Dermis microvascular lymphatic vessel endothelial cell (primary cell): ENCODE results near the gene GPRIN2. TPM values are rescaled to one million over a fixed set of nuclear protein-coding genes. Genes with fewer than 3 reads are reported as not detected.

ENCODE experiments used
- DNase-seq, 2 donors: peaks; one replicate each; pipeline versions ENCODE4 v3.0.0 to v3.0.0-alpha.2; 2010; ENCODE audit warnings: low read depth in 2 of 2
- total RNA-seq: library from RNA; depleted of rRNA; stranded (reverse); fragments of >200 nt; gene quantifications from 2 replicates; pipeline ENCODE4 v1.2.1, GENCODE V29; 2014

The GPRIN2 gene
- total RNA-seq, 1 donor from 2014 or later = not detected

DNA sequence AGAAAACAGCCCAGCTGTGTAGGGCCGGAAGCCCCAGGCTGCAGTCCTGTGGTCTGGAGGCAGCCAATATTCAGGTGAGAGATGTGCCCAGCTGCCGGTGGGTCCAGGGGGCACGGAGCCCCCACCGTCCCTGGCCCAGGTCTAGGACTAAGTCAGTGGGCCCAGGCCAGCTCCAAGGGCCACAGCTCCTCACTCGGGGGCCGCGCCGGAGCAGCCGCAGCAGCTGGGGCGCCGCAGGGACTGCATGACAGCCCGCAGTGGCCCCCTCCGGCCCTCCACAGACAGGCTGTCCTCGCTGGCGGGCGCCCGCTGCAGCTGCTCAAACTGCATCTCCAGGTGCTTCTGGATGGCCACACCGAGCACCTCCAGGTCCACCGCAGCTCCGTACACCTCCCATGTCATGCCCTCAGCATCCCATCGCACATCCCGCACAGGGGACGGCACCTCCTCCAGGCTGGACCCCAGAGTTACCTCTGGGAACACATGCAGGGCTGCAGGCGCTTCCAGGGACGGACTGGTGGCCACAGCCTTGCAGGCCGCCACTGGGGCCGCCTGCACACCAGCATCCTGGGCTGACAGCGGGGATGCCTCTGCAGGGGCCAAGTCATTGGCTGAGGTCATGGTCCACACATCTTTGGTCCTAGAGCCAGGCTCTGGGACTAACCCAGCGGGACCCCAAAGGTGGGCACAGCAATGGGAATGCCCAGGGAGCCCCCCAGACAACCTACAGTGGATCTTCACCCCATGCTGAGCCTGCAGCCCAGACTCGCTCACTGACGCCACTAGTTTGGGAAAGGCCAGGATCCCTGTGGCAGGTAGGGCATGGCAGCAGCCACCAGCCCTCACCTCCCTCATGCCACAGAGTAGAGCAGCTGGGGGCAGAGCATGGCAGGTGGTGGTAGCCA lies 7.0 kb downstream of the GPRIN2 start:
- DNase-seq = no peak

- no peak for DNase-seq
These were observed 7.9 kb downstream of the GPRIN2 start for GRCh38 chr10:46548498-46549090.

DNA sequence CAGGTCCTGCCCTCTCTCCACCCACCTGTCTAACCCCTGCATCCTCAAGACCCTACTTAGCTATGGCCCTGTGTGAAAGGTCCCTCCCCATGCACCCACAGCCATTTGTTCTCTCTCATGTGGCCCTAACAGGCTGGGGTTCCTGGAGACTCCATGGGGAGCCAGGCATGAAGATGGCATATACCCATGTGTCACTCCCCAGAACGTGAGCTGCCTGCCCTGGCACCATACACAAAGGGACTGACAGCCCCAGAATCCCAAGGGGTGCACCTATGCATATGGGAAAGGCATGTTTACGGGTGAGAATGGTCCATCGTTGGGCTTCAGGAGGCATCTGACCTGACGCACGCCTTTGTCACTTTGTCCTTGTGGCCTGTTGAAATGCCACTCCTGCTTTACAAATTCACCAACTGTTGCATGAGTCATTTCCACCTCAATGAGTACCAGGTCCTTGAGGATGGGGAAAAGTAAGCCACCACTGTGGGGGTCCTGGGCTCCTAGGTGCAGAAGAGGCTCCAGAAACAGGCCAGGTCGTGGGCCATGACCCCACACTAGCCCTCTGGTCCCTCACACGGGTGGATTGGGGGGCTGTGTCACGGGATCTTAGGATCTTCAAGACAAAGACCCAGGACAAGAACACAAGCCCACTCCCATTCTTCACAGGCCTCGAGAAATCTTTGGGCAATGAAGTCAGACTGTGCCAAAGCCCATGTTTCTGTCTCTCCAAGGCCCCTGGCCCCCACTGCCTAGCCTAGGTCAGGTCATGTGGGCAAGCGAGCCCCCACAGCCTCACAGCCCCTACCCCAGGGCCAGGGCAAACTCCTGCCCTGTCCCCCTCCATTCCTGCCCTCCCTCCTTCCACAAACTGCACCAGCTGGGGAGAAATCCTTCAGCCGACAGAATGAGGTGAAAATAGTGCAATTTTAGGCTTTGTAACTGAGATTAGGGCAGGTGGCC lies 8.6 kb downstream of the GPRIN2 start:
- no peak for DNase-seq

GRCh38 chr10:46546591-46547540 lies 9.6 kb downstream of the GPRIN2 start:
- no peak for DNase-seq

DNA sequence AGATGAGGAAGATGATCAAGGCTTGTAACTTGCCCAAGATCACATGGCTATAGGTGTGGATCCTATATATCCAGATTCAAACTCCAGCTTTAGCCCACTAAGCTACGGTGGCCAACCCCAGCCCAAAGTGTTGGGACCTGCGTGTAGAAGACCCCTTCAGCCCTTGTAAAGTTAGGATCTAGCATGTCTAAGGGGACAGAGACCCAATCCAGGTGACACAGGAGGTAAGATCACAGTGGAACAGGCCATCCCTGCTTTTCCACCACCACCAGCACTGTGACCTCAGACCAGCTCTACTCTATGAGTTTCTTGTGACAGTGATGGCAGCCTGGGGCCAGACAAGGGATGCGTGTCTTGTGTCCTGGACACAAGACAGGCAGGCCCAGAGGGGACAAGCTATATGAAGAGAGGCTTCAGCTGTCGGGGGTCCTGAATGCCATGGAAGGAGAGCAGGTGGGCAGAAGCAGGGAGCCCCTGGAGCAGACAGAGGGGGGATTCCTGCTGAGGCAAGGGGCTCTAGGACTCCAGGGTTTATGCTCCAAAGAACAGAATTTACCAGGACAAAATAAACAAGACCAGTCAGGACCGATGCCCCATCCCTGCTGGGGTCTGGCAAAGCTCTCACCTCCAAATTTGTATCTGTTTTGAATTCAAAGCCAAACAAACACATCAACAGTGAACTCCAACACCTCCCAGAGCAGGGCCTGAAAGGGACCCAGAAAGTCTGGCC lies 10.4 kb downstream of the GPRIN2 start:
- no peak for DNase-seq

- no peak for DNase-seq
These were observed 11.3 kb downstream of the GPRIN2 start for GRCh38 chr10:46544989-46545791.

- no peak for DNase-seq
These were observed 12.7 kb downstream of the GPRIN2 start for GRCh38 chr10:46543466-46544377.

GRCh38 chr10:46542567-46543465 lies 13.6 kb downstream of the GPRIN2 start:
- DNase-seq = no peak

- DNase-seq = no peak
These were observed 14.5 kb downstream of the GPRIN2 start for GRCh38 chr10:46541735-46542566.

DNA sequence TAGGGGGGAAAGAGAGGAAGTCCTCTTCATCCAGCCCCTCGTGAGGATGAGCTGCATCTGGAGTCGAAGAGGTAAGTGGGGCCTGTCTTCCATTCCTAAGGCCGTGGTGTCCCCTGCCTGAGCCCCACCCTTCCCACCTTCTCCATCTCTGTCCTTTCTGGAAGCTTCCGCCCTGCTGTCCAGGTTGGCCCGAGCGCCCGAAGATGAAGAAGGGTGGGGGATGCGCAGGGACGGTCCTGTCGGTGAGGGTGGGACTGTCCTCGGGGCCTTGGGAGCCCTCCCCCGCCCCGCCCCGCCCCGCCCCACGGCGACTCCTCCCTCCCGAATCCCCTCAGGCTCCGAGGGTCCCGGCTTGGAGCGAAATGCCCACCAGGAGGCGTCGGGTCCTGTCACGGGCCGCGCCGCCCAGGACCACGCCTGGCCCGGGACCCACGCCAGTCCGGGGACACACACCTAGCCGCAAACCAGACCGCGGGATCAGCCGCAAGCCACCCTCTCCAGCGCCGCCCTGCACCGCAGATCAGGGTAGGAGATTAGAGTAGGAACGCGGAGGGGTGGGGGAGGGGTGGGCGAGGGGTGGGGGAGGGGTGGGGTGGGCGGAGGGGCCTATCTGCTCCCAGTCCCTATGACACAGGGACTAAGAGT lies 15.3 kb downstream of the GPRIN2 start:
- DNase-seq = no peak

GRCh38 chr10:46540412-46541016 lies 15.9 kb downstream of the GPRIN2 start:
- DNase-seq = no peak

DNA sequence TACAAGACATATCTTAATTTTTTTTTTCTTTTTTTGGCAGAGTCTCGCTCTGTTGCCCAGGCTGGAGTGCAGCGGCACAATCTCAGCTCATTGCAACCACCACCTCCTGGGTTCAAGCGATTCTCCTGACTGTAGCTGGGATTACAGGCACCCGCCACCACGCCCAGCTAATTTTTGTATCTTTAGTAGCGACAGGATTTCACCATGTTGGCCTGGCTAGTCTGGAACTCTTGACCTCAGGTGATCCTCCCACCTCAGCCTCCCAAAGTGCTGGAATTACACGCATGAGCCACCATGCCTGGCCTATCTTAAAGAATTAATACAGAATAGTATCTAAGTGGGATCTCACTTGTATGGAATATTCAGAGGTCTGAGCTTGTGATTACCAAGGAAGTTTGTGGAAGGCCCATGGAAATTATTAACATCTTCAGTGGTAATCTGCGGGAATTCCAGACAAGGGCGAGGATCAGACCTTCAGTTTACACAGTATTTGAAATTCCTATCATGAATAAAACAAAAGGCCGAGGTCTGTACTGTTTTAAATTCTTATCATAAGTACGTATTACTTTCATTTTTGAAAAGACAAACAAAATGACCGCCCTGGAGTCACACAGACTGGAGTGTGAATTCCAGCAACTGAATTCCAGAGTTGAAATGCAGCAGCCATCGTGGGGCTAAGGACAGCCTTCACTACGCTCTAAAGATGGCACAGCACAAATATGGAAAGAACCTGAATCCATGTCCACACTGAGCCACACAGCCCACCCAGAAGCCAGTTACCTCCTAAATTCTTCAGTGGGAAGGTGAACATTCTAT lies 16.7 kb downstream of the GPRIN2 start:
- no peak for DNase-seq

- DNase-seq = no peak
These were observed 17.6 kb downstream of the GPRIN2 start for GRCh38 chr10:46538717-46539426.

GRCh38 chr10:46538155-46538554 lies 18.3 kb downstream of the GPRIN2 start:
- DNase-seq = no peak
